SK-N-SH treated with all-trans-retinoic acid at 6 μM for 48 hours (cell line): ENCODE results near the gene KANTR.

Source experiments
- ARNTL ChIP-seq: fragments of 450-650 bp; formaldehyde crosslinking; IDR thresholded peaks from 2 replicates; pipeline ENCODE4 v1.5.0; 2020; ENCODE audit warnings: low read depth, mild to moderate bottlenecking, moderate library complexity, borderline replicate concordance
- CREB5 ChIP-seq: fragments of 250-450 bp; sonication (Bioruptor Pico); IDR thresholded peaks from 2 replicates; pipeline ENCODE4 v1.5.1; 2020; ENCODE audit warnings: low read depth, mild to moderate bottlenecking, moderate library complexity
- CSRNP3 ChIP-seq: fragments of 250-450 bp; sonication (Bioruptor Pico); IDR thresholded peaks from 2 replicates; pipeline ENCODE4 v1.5.1; 2021; ENCODE audit warnings: mild to moderate bottlenecking, moderate library complexity
- ISL1 ChIP-seq: fragments of 250-450 bp; sonication (Bioruptor Pico); IDR thresholded peaks from 2 replicates; pipeline ENCODE4 v2.1.2; 2022; ENCODE audit warnings: mild to moderate bottlenecking, moderate library complexity
- OSR1 ChIP-seq: fragments of 250-450 bp; sonication (Bioruptor Pico); IDR thresholded peaks from 2 replicates; pipeline ENCODE4 v1.8.0; 2022; ENCODE audit warnings: moderate library complexity, mild to moderate bottlenecking, inconsistent platforms
- PATZ1 ChIP-seq: fragments of 250-450 bp; sonication (Bioruptor Pico); IDR thresholded peaks from 2 replicates; pipeline ENCODE4 v1.8.0; 2020; ENCODE audit warnings: mild to moderate bottlenecking, moderate library complexity, borderline replicate concordance
- SNAI2 ChIP-seq: fragments of 250-450 bp; sonication (Bioruptor Pico); IDR thresholded peaks from 2 replicates; pipeline ENCODE4 v1.5.0; 2020; ENCODE audit warnings: mild to moderate bottlenecking, moderate library complexity
- TCF4 ChIP-seq: fragments of 250-450 bp; sonication (Bioruptor Pico); IDR thresholded peaks from 2 replicates; pipeline ENCODE4 v1.8.0; 2021; ENCODE audit warnings: mild to moderate bottlenecking, moderate library complexity, borderline replicate concordance
- TOX ChIP-seq: fragments of 250-450 bp; sonication (Bioruptor Pico); IDR thresholded peaks from 2 replicates; pipeline ENCODE4 v1.8.0; 2021; ENCODE audit warnings: mild to moderate bottlenecking, moderate library complexity, borderline replicate concordance
- TSHZ2 ChIP-seq: fragments of 250-450 bp; sonication (Bioruptor Pico); IDR thresholded peaks from 2 replicates; pipeline ENCODE4 v1.5.0; 2020; ENCODE audit warnings: mild to moderate bottlenecking, moderate library complexity
- ZFP3 ChIP-seq: fragments of 250-450 bp; sonication (Bioruptor Pico); IDR thresholded peaks from 2 replicates; pipeline ENCODE4 v1.5.0; 2020; ENCODE audit warnings: mild to moderate bottlenecking, moderate library complexity
- ZFP30 ChIP-seq: fragments of 450-650 bp; formaldehyde crosslinking; IDR thresholded peaks from 2 replicates; pipeline ENCODE4 v1.5.0; 2022; ENCODE audit warnings: mild to moderate bottlenecking, moderate library complexity
- ZNF565 ChIP-seq: fragments of 450-650 bp; formaldehyde crosslinking; conservative IDR thresholded peaks from 2 replicates; pipeline ENCODE4 v1.5.0; 2020; ENCODE audit warnings: low read depth, mild to moderate bottlenecking, moderate library complexity
- ZNF8 ChIP-seq: fragments of 450-650 bp; formaldehyde crosslinking; IDR thresholded peaks from 2 replicates; pipeline ENCODE4 v1.5.0; 2020; ENCODE audit warnings: mild to moderate bottlenecking, moderate library complexity

DNA sequence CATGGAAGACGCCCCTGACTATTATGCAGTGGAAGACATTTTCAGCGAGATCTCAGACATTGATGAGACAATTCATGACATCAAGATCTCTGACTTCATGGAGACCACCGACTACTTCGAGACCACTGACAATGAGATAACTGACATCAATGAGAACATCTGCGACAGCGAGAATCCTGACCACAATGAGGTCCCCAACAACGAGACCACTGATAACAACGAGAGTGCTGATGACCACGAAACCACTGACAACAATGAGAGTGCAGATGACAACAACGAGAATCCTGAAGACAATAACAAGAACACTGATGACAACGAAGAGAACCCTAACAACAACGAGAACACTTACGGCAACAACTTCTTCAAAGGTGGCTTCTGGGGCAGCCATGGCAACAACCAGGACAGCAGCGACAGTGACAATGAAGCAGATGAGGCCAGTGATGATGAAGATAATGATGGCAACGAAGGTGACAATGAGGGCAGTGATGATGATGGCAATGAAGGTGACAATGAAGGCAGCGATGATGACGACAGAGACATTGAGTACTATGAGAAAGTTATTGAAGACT lies 8.2 kb upstream of the KANTR start:
- TF ChIP-seq SNAI2 (CRISPR knock-in tag) (no peak), ZFP30 (no peak), PATZ1 (no peak), ARNTL (CRISPR knock-in tag) (no peak), CREB5 (CRISPR knock-in tag) (no peak), ZFP3 (CRISPR knock-in tag) (no peak), TSHZ2 (CRISPR knock-in tag) (no peak), TCF4 (CRISPR knock-in tag) (no peak), ZNF565 (CRISPR knock-in tag) (no peak), CSRNP3 (CRISPR knock-in tag) (no peak), TOX (no peak), ZNF8 (CRISPR knock-in tag) (no peak), ISL1 (CRISPR knock-in tag) (no peak), OSR1 (no peak)
